Activated CD8-positive, alpha-beta memory T cell treated with anti-CD3 and anti-CD28 coated beads, Interleukin-2, amount 50 U/mL, for 1 hour (primary cell): ENCODE data around the gene USP32.
"Not testable (repeated sequence)": the region's sequence is repeated elsewhere in the genome, so short reads cannot be mapped to it uniquely, and the experiment has no call there.

Experiments
- DNase-seq: peaks from one replicate; pipeline ENCODE4 v3.0.0-alpha.2; 2020; ENCODE audit errors: extremely low read depth

The USP32 gene

GRCh38 chr17:60176763-60177162 is 215.2 kb downstream of the USP32 start:
- not testable (repeated sequence) for DNase-seq

GRCh38 chr17:60174767-60175166 is 217.2 kb downstream of the USP32 start:
- not testable (repeated sequence) for DNase-seq

GRCh38 chr17:60174035-60174434 is 217.9 kb downstream of the USP32 start:
- no peak for DNase-seq

- DNase-seq, result no peak
These were observed 218.6 kb downstream of the USP32 start for GRCh38 chr17:60173304-60173819.

- no peak for DNase-seq
These were observed 220.2 kb downstream of the USP32 start for GRCh38 chr17:60171753-60172079.

GRCh38 chr17:60170835-60171752 is 220.8 kb downstream of the USP32 start:
- DNase-seq, result no peak

GRCh38 chr17:60169921-60170817 is 221.8 kb downstream of the USP32 start:
- DNase-seq, result no peak

- no peak for DNase-seq
These were observed 223.3 kb downstream of the USP32 start for GRCh38 chr17:60168654-60169053.

- DNase-seq, result no peak
These were observed 224.7 kb downstream of the USP32 start for GRCh38 chr17:60167065-60167741.

GRCh38 chr17:60165971-60166370 is 226.0 kb downstream of the USP32 start:
- DNase-seq, result no peak

- DNase-seq, result no peak
These were observed 226.7 kb downstream of the USP32 start for GRCh38 chr17:60165223-60165622.

GRCh38 chr17:60164697-60165096 is 227.2 kb downstream of the USP32 start:
- DNase-seq, result no peak

- DNase-seq, result no peak
These were observed 227.8 kb downstream of the USP32 start for GRCh38 chr17:60164164-60164563.

- no peak for DNase-seq
These were observed 228.7 kb downstream of the USP32 start for GRCh38 chr17:60163108-60163784.

- DNase-seq, result no peak
These were observed 230.2 kb downstream of the USP32 start for GRCh38 chr17:60161598-60162330.

- DNase-seq, result no peak
These were observed 231.0 kb downstream of the USP32 start for GRCh38 chr17:60160829-60161501.

GRCh38 chr17:60159479-60159866 is 232.5 kb downstream of the USP32 start:
- no peak for DNase-seq

- DNase-seq, result no peak
These were observed 233.0 kb downstream of the USP32 start for GRCh38 chr17:60158751-60159478.

- DNase-seq, result no peak
These were observed 234.4 kb downstream of the USP32 start for GRCh38 chr17:60157487-60158040.
